Activated effector memory CD4-positive, alpha-beta T cell treated with Interleukin-2 at 50 U/mL for 16 hours (primary cell): ENCODE measurements around the gene NBEAL1.
"Not testable (repeated sequence)": the region's sequence is repeated elsewhere in the genome, so short reads cannot be mapped to it uniquely, and the experiment has no call there.

Source experiments
- DNase-seq: peaks from one replicate; pipeline ENCODE4 v3.0.0-alpha.2; 2020

Gene NBEAL1

DNA sequence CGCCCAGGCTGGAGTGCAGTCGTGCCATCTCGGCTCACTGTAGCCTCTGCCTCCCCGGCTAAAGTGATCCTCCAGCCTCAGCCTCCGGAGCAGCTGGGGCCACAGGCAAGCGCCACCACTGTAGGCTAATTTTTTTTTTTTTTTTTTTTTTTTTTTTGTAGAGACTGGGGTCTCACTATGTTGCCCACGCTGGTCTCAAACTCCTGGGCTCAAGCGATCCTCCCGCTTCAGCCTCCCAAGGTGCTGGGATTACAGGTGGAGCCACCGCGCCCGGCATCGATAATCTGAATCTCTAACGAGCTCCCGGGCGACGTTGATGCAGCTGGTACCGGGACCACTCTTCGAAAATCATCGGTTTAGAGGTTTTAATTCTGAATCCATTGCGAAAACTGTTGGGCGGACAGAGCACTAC, 223.6 kb downstream of the NBEAL1 start:
- no peak for DNase-seq

DNA sequence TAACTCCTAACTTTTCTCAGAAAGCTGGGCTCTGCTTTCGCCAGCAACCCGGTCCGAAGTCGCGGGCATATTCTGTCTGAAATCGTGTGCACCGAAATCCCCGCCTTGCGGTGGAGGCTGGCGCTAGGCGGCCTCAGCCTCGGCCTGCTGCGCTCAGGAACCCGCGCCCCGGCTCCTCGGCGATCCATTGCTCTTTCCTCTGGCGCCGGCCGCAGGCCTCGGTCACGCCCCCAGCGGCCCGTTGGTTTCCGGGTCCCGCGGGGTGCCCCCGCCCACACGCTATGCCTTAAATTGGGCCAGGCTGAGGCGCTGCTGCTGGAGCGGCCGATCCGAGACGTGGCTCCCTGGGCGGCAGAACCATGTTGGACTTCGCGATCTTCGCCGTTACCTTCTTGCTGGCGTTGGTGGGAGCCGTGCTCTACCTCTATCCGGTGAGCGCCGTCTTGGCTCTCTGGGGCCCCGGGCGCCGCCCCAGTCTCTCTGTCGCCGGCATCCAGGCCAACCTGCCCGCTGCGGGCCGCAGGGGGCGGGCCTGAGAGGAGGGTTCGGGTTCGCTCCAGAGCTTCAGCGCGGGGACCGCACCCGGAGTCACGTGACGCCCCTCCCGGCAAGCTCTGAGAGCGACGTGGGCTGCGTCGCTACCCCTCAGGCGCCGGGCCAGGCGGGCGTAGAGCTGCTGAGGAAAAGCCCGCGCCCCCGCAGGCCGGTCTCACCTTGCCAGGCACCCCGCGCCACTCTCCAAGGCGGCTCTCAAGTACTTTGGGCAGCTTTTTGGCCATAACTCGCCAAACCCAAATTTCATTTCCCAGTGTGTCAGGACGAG, 224.2 kb downstream of the NBEAL1 start, which contains the start of gene CYP20A1:
Gene CYP20A1, plus strand, starts transcription at position 315 of the 823 bp plus-strand sequence. Its CDS starts 45 bp downstream, at position 360.
- DNase-seq, result peak; percentile 97

DNA sequence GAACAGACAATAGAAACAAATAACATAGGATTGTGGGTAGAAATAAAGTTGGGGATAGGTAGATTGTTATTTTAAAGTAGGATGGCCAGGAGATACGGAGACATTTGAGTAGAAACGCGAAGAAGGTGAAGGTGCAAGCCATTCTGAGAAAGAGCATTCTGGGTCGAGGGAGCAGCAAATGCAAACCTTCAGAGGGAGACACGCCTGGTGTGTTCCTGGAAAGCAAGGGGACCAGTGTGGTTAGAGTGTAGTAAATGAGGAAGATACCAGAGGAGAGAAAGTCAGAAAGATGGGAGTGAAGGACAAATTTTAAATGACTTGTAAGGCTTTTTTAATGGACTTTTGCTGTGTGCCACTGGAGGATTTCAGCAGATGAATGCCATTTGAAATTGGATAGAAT, 225.8 kb downstream of the NBEAL1 start:
- DNase-seq, result no peak

DNA sequence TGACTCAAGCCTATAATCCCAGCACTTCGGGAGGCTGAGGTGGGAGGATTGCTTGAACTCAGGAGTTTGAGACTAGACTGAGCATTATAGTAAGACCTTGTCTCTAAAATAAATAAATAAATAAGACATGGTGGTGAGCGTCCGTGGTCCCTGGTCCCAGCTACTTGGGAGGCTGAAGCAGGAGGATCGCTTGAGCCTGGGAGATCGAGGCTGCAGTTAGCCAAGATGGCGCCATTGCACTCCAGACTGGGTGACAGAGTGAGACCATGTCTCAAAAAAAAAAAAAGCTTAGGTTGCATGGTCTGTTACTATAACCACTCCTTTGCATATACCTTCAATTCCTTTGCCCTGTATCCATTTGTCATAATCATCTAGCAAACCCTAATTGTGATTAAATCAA, 227.8 kb downstream of the NBEAL1 start:
- DNase-seq, result no peak

DNA sequence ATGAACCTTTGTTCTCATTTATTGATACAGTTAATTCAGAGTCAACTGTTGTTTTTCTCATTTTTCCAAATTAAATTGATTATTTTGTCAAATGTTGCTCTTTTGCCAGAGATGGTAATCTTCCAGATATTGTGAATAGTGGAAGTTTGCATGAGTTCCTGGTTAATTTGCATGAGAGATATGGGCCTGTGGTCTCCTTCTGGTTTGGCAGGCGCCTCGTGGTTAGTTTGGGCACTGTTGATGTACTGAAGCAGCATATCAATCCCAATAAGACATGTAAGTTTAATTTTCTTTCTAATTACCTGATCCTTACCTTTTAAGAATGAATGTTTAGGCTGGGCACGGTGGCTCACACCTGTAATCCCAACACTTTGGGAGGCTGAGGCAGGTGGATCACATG, 232.0 kb downstream of the NBEAL1 start:
- no peak for DNase-seq

DNA sequence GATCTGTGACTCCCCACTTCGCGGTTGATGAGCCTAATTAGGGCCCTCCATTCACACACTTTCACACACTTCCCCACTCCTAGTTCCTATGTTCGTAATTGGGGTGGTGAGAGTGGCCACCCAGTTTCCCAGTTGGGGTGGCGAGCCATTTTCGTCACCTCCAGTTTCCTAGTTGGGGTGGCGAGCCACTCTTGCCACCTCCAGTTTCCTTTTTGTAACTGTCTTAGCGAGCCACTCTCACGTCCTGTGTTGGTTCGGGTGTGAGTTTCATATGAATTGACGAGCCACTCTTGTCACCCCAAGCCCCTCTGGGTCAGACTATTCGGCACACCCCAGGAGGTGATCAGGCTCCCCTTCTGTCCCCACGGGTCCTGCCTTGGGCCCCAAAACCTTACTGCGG, 238.1 kb downstream of the NBEAL1 start:
- DNase-seq, result no peak

DNA sequence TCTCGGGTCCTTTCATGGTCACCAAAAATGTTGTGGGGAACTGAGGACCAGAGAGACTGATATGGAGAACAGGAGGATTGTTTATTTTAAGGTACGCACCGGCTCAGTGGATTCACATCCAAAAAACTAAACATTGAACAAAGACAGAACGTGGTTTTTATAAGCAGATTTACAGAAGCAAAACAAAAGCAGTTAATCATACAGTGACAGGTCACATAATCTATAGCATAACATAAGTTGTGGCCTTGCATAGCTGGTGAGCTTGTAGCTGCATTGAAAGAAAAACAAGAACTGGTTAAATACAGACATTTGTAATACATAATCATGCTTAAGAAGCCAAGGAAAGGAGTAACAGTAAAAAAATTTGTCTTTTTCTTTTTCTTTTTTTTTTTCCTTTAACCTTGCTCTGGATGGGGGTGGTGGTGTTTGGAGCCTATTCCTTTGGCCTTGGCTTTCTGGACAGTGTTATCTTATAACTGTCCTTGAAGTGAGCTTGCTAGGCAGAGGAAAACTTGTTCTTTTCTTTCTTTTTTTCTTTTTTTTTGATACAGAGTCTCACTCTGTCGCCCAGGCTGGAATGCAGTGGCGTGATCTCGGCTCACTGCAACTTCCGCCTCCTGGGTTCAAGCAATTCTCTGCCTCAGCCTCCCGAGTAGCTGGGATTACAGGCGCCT, 238.9 kb downstream of the NBEAL1 start:
- not testable (repeated sequence) for DNase-seq

DNA sequence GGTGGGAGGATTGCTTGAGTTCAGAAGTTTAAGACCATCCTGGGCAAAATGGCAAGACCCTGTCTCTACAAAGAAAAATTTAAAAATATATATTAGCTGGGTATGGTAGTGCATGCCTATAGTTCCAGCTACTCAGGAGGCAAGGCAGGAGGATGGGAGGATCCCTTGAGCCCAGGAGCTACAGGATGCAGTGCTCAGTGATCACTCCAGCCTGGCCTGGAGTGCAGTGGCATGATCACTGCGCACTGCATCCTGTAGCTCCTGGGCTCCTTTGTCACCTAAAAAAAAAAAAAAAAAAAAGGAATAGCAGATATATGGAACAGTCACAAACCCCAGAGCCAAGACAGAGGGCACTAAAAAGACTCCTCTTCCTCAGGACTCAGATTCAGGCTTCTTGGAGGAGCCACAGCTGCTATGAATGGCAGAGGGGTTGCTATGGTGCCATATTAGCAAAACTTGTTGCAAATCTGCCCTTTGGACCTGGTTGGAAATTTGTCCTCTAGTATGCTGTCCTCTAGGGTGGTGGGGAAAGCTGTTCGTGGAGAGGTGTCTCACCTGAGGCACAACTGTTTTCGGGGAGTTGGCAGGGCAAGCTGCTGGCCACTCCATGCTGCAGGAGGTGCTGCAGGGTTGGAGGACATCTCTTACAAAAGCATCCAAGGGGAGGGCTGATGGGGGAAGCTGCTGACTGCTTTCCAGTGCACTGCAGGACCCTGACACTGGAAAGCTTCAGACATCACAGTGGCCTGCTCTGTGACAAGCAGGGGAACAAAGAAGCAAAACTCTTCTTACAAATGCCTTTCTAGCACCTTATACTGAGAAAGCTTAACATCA, 246.9 kb downstream of the NBEAL1 start:
- no peak for DNase-seq
